ENCODE measurements around the gene PLEKHH2. TPM values are rescaled to one million over a fixed set of nuclear protein-coding genes. Genes with fewer than 3 reads are reported as not detected.

PLEKHH2 gene
- total RNA-seq, 2 donors from 2014 or later, result 5.0 to 5.3 TPM

- Histone ChIP-seq H3K4me3 (ENCODE audit: low read length) (no peak overlapping the region), H3K27ac (ENCODE audit: low read depth, low read length) (no peak overlapping the region), H3K9ac (ENCODE audit: extremely low read depth, low read length, poor library complexity, severe bottlenecking) (no peak overlapping the region), H3K9me3 (ENCODE audit: control insufficient read depth, low read length) (no peaks in the 10 kb centered on the region), H3K4me1 (ENCODE audit: control insufficient read depth, insufficient read depth, low read length) (no peaks in the 10 kb centered on the region), H3K36me3 (ENCODE audit: control insufficient read depth, insufficient read depth, low read length) (no peaks in the 10 kb centered on the region), H3K27me3 (ENCODE audit: control insufficient read depth, insufficient read depth, low read length, poor library complexity, severe bottlenecking) (no peaks in the 10 kb centered on the region)
- 84% methylated on average over 2 of the region's 2 CpGs; no CpG with 5 or more reads in 1 of the 2 experiments for WGBS, 2 experiments (ENCODE audit: insufficient coverage in 1 of 2, insufficient read length in 1 of 2)
- no peak overlapping the region for H3K4me3 Mint-ChIP-seq
- DNase-seq, result no peak
- no peak overlapping the region for H3K27ac Mint-ChIP-seq
- H3K36me3 Mint-ChIP-seq (ENCODE audit: low read depth), result no peaks in the 10 kb centered on the region
- no peak for TF ChIP-seq CTCF (conservative IDR thresholded peaks at IDR 0.05)
- H3K4me1 Mint-ChIP-seq, result no peaks in the 10 kb centered on the region
- H3K9me3 Mint-ChIP-seq, result no peaks in the 10 kb centered on the region
- H3K27me3 Mint-ChIP-seq (ENCODE audit: insufficient read depth), result no peaks in the 10 kb centered on the region
These were observed 101.2 kb downstream of the PLEKHH2 start for GRCh38 chr2:43738257-43738656.

GRCh38 chr2:43743706-43744105, 106.6 kb downstream of the PLEKHH2 start:
- H3K27ac Mint-ChIP-seq, result no peak overlapping the region
- Histone ChIP-seq H3K9me3 (ENCODE audit: control insufficient read depth, low read length) (no peaks in the 10 kb centered on the region), H3K9ac (ENCODE audit: extremely low read depth, low read length, poor library complexity, severe bottlenecking) (no peak overlapping the region), H3K27me3 (ENCODE audit: control insufficient read depth, insufficient read depth, low read length, poor library complexity, severe bottlenecking) (no peaks in the 10 kb centered on the region), H3K4me3 (ENCODE audit: low read length) (no peak overlapping the region), H3K4me1 (ENCODE audit: control insufficient read depth, insufficient read depth, low read length) (no peaks in the 10 kb centered on the region), H3K27ac (ENCODE audit: low read depth, low read length) (no peak overlapping the region), H3K36me3 (ENCODE audit: control insufficient read depth, insufficient read depth, low read length) (no peaks in the 10 kb centered on the region)
- no peaks in the 10 kb centered on the region for H3K4me1 Mint-ChIP-seq
- WGBS, 2 experiments (ENCODE audit: insufficient coverage in 1 of 2, insufficient read length in 1 of 2), result 94 to 95% methylated on average over 5 of the region's 5 CpGs
- no peak for DNase-seq
- H3K27me3 Mint-ChIP-seq (ENCODE audit: insufficient read depth), result no peaks in the 10 kb centered on the region
- no peak for TF ChIP-seq CTCF (conservative IDR thresholded peaks at IDR 0.05)
- H3K9me3 Mint-ChIP-seq, result no peaks in the 10 kb centered on the region
- no peaks in the 10 kb centered on the region for H3K36me3 Mint-ChIP-seq (ENCODE audit: low read depth)
- H3K4me3 Mint-ChIP-seq, result no peak overlapping the region

- H3K4me3 ChIP-seq (ENCODE audit: low read length), result no peak overlapping the region
- Mint-ChIP-seq H3K27ac (no peak overlapping the region), H3K27me3 (ENCODE audit: insufficient read depth) (no peaks in the 10 kb centered on the region), H3K4me1 (peaks cover 9% of the 10 kb centered on the region), H3K9me3 (no peaks in the 10 kb centered on the region), H3K36me3 (ENCODE audit: low read depth) (no peaks in the 10 kb centered on the region), H3K4me3 (no peak overlapping the region)
- no peaks in the 10 kb centered on the region for H3K36me3 ChIP-seq (ENCODE audit: control insufficient read depth, insufficient read depth, low read length)
- no peaks in the 10 kb centered on the region for H3K9me3 ChIP-seq (ENCODE audit: control insufficient read depth, low read length)
- H3K4me1 ChIP-seq (ENCODE audit: control insufficient read depth, insufficient read depth, low read length), result no peaks in the 10 kb centered on the region
- H3K27me3 ChIP-seq (ENCODE audit: control insufficient read depth, insufficient read depth, low read length, poor library complexity, severe bottlenecking), result no peaks in the 10 kb centered on the region
- no peak for TF ChIP-seq CTCF (conservative IDR thresholded peaks at IDR 0.05)
- WGBS, 2 experiments (ENCODE audit: insufficient coverage in 1 of 2, insufficient read length in 1 of 2), result 93 to 100% methylated on average over 1 to 3 of the region's 3 CpGs
- no peak overlapping the region for H3K27ac ChIP-seq (ENCODE audit: low read depth, low read length)
- no peak for DNase-seq
- H3K9ac ChIP-seq (ENCODE audit: extremely low read depth, low read length, poor library complexity, severe bottlenecking), result no peak overlapping the region
These were observed 108.4 kb downstream of the PLEKHH2 start for GRCh38 chr2:43745457-43745856.

Measured in endodermal cell (in vitro differentiated cells).